ENCODE results near the gene DNAH12.

Gene DNAH12

GRCh38 chr3:57256844-57257243, 287.3 kb downstream of the DNAH12 start:
- H3K4me3 ChIP-seq = no peak overlapping the region
- H3K36me3 ChIP-seq (replicated peaks) = peaks cover 36% of the 10 kb centered on the region
- no peaks in the 10 kb centered on the region for H3K4me1 ChIP-seq
- in situ Hi-C loops (cut with MboI; ENCODE audit: low sequenced_read_pairs) = no loop called here
- no peaks in the 10 kb centered on the region for H3K27me3 ChIP-seq (ENCODE audit: low read depth)
- DNase-seq (ENCODE audit: low spot score in 2 of 2) = no peak
- no peaks in the 10 kb centered on the region for H3K9me3 ChIP-seq

GRCh38 chr3:57252404-57252803, 291.7 kb downstream of the DNAH12 start:
- Histone ChIP-seq H3K27me3 (ENCODE audit: low read depth) (no peaks in the 10 kb centered on the region), H3K36me3 (replicated peaks) (peaks cover 15% of the 10 kb centered on the region), H3K4me3 (no peak overlapping the region), H3K9me3 (no peaks in the 10 kb centered on the region), H3K4me1 (no peaks in the 10 kb centered on the region)
- no peak for DNase-seq (ENCODE audit: low spot score in 2 of 2)
- in situ Hi-C loops (cut with MboI; ENCODE audit: low sequenced_read_pairs) = no loop called here

GRCh38 chr3:57244946-57245345, 299.2 kb downstream of the DNAH12 start:
- in situ Hi-C loops (cut with MboI; ENCODE audit: low sequenced_read_pairs) = no loop called here
- DNase-seq (ENCODE audit: low spot score in 2 of 2) = no peak
- Histone ChIP-seq H3K36me3 (replicated peaks) (peaks cover 45% of the 10 kb centered on the region), H3K4me1 (no peaks in the 10 kb centered on the region), H3K9me3 (no peaks in the 10 kb centered on the region), H3K27me3 (ENCODE audit: low read depth) (no peaks in the 10 kb centered on the region), H3K4me3 (no peak overlapping the region)
